ENCODE data around the gene ZNF547. TPM values are rescaled to one million over a fixed set of nuclear protein-coding genes. Genes with fewer than 3 reads are reported as not detected.
A peak's percentile ranks its signal among the peaks of the same experiment; 100 is the strongest.

The ZNF547 gene
- total RNA-seq, 4 donors from 2014 or later: 1.8 to 4.2 (median 2.7) TPM

DNA sequence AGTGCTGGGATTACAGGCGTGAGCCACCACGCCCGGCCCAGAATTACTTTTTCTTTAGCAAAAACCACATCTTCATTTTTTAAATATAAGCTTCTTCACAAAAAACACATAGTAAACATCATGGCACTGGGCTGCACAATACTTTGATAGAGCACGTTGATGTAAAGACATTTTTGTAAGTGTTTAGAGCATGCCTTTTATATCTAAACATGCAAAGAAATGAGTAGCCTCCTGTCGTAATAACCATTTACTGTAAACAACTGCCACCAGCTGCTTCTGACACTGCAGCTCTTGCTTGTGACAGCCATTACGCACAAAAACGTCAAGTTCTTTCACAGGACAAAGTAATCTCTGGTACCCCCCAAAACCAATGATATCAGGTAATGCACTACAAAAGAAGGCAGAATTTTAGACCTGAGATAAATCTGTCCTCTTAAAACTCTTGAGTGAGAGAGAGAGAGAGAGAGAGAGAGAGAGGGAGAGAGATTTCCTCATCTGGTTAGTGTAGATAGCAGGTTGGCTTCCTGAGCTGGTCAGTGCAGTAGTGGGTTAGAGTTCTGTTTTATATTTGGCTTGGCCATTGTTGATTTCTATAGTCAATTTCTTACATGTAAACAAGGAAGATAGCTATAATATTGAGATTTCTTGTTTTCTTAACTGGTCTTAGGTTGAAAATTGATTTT is 19.6 kb downstream of the ZNF547 start:
- H3K36me3 ChIP-seq: peaks cover 9% of the 10 kb centered on the region
- H3K27ac ChIP-seq: no peak overlapping the region
- H3K4me1 ChIP-seq: no peaks in the 10 kb centered on the region
- no peak overlapping the region for H3K4me3 ChIP-seq
- peaks cover 8% of the 10 kb centered on the region for H3K9me3 ChIP-seq
- DNase-seq (ENCODE audit: low spot score in 2 of 2): no peak
- no peaks in the 10 kb centered on the region for H3K27me3 ChIP-seq
- 92% methylated on average over 7 of the region's 7 CpGs for WGBS
- TF ChIP-seq POLR2A (IDR thresholded peaks at IDR 0.05) (no peak), POLR2AphosphoS5 (IDR thresholded peaks at IDR 0.05) (no peak), EP300 (IDR thresholded peaks at IDR 0.05) (no peak)
- TF ChIP-seq, protein P1, sequence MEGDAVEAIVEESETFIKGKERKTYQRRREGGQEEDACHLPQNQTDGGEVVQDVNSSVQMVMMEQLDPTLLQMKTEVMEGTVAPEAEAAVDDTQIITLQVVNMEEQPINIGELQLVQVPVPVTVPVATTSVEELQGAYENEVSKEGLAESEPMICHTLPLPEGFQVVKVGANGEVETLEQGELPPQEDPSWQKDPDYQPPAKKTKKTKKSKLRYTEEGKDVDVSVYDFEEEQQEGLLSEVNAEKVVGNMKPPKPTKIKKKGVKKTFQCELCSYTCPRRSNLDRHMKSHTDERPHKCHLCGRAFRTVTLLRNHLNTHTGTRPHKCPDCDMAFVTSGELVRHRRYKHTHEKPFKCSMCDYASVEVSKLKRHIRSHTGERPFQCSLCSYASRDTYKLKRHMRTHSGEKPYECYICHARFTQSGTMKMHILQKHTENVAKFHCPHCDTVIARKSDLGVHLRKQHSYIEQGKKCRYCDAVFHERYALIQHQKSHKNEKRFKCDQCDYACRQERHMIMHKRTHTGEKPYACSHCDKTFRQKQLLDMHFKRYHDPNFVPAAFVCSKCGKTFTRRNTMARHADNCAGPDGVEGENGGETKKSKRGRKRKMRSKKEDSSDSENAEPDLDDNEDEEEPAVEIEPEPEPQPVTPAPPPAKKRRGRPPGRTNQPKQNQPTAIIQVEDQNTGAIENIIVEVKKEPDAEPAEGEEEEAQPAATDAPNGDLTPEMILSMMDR (IDR thresholded peaks at IDR 0.05): no peak

DNA sequence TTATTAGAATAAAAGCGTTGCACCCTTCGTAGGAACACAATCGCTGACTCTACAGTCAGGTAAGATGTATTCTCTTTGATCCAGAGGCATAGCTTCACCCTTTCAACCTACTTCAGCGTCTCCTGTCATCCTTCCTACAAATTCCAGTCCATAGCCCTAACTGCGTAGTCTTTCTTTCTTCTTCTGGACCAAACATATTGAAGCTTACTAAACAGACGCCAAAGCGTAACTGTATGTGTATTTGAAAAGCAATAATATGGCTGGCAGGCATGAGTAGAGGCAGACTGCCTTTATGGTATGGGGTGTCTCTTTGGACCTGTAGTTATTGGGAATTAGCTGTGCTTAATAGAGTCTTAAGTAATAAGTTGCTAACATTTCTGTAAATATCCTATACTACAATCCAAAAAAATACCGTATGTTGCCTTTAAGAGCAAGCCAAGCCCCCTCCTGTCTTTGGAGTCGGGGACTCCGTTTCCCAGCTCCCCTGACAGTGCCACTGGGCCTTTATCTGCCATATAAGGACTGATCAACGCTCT is 25.9 kb downstream of the ZNF547 start:
- TF ChIP-seq, protein P1 (IDR thresholded peaks at IDR 0.05): no peak
- no peak for TF ChIP-seq EP300 (IDR thresholded peaks at IDR 0.05)
- TF ChIP-seq POLR2AphosphoS5 (IDR thresholded peaks at IDR 0.05): no peak
- TF ChIP-seq POLR2A (IDR thresholded peaks at IDR 0.05): no peak

DNA sequence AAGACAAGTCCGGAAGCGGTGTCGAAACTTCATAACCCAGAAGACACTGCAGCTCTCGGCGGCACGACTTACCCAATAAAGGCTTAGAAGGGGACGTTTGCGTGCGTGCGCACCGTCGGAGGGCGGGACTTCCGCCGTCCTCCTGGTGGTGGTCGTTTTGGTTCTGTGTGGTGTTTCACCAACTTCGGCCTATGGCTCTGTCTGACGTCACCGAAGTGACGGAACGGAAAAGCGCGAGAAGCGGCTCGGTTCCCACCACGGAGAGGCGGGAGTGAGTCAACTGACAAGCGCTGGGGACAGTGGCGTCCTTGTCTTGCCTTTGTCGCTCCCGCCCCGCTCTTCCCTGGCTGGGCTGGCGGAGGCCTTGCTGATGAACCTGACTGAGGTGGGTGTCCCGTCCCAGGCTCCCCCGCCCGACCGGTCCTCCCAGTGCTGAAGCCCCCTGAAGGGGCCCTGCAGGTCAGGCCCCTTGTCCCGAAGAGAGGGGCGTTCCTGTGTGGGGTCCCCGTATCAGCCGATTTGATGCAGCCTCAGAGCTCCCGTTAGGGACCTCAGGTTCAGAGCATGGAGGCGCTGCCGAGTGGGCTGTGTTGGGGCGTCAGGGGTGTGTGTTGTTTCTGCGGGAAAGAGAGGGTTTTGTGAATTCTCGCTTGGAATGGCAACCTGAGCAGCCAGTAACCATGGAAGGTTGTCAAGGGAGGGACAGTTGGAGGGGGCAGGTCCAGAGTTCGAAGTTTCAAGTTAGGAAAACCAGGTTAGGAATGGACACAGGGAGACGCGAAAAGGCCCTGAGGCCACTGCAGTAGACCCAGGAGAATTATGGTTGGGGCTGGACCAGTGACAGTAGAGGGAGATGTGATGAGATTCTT is 26.6 kb downstream of the ZNF547 start, which contains the start of gene ZNF548:
TSS of gene ZNF548 (plus strand) at position 125 of the 869 bp plus-strand sequence. CDS start at position 371, 246 bp downstream.
- peaks cover 18% of the 10 kb centered on the region for H3K4me1 ChIP-seq
- TF ChIP-seq EP300 (IDR thresholded peaks at IDR 0.05): no peak
- TF ChIP-seq, protein P1 (IDR thresholded peaks at IDR 0.05): peak in 1 of 2 donors; percentile 33
- peak in 1 of 2 donors; percentile 51 for TF ChIP-seq POLR2A (IDR thresholded peaks at IDR 0.05)
- peak in 2 of 3 donors; percentile 57 to 91 for TF ChIP-seq POLR2AphosphoS5 (IDR thresholded peaks at IDR 0.05)
- peak within 1 kb of the TSS; percentile 89 for H3K4me3 ChIP-seq
- DNase-seq (ENCODE audit: low spot score in 2 of 2): peak; percentile 98 to 99
- under 1% methylated on average over 20 of the region's 50 CpGs for WGBS
- H3K9me3 ChIP-seq: no peaks in the 10 kb centered on the region
- H3K27me3 ChIP-seq: no peaks in the 10 kb centered on the region
- peaks cover 15% of the 10 kb centered on the region for H3K36me3 ChIP-seq
- peak within 1 kb of the TSS; percentile 88 for H3K27ac ChIP-seq

More for the DNA sequence above, 25.9 kb downstream of the ZNF547 start:
- Histone ChIP-seq H3K27ac (peak overlapping the region; percentile 88), H3K4me3 (peak overlapping the region; percentile 89), H3K36me3 (peaks cover 11% of the 10 kb centered on the region), H3K9me3 (no peaks in the 10 kb centered on the region), H3K27me3 (no peaks in the 10 kb centered on the region), H3K4me1 (peaks cover 18% of the 10 kb centered on the region)
- WGBS: 55% methylated on average over 11 of the region's 11 CpGs
- no peak for DNase-seq (ENCODE audit: low spot score in 2 of 2)

DNA sequence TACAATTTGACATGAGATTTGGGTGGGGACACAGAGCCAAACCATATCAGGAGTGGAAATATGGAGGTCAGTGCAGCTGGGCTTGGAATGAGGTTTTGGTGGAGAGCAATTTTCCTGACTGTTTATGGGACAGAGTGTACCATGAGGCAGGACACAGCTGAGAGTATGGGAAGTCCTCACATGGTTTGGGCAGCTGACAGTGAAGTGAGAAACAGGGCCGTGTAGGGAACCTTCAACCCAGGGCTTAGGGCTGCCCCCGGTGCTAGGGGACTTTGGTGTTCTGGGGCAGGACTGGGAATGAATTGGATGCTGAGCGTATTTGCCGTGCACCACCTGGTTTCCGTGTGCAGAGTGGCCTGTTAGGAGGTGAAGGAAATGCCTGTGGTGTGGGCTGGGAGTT is 32.4 kb downstream of the ZNF547 start:
- Histone ChIP-seq H3K36me3 (peaks cover 69% of the 10 kb centered on the region), H3K9me3 (no peaks in the 10 kb centered on the region), H3K4me3 (no peak overlapping the region), H3K27me3 (no peaks in the 10 kb centered on the region), H3K4me1 (peaks cover 6% of the 10 kb centered on the region), H3K27ac (no peak overlapping the region)
- TF ChIP-seq POLR2AphosphoS5 (IDR thresholded peaks at IDR 0.05): no peak
- TF ChIP-seq, protein P1 (IDR thresholded peaks at IDR 0.05): no peak
- TF ChIP-seq EP300 (IDR thresholded peaks at IDR 0.05): no peak
- TF ChIP-seq POLR2A (IDR thresholded peaks at IDR 0.05): no peak
- WGBS: 93% methylated on average over 5 of the region's 5 CpGs
- DNase-seq (ENCODE audit: low spot score in 2 of 2): no peak
